ENCODE results near the gene ADAM17.

- TF ChIP-seq POLR2AphosphoS5 (IDR thresholded peaks at IDR 0.05) (no peak), CTCF (IDR thresholded peaks at IDR 0.05) (no peak), POLR2A (IDR thresholded peaks at IDR 0.05) (no peak)
Observed at GRCh38 chr2:9440058-9440727, 115.4 kb downstream of the ADAM17 start.

Data from breast epithelium (tissue), 3 donors.